GM19025 (cell line): ENCODE measurements around the gene FXYD4.
"Not testable (repeated sequence)": the region's sequence is repeated elsewhere in the genome, so short reads cannot be mapped to it uniquely, and the experiment has no call there.

ENCODE experiments used
- ATAC-seq: cut with Tn5 transposase; IDR thresholded peaks from one replicate; pipeline ENCODE4 v1.9.1; 2021; ENCODE audit warnings: mild to moderate bottlenecking, low read depth, moderate library complexity; ENCODE audit not compliant: unreplicated experiment

FXYD4 gene

DNA sequence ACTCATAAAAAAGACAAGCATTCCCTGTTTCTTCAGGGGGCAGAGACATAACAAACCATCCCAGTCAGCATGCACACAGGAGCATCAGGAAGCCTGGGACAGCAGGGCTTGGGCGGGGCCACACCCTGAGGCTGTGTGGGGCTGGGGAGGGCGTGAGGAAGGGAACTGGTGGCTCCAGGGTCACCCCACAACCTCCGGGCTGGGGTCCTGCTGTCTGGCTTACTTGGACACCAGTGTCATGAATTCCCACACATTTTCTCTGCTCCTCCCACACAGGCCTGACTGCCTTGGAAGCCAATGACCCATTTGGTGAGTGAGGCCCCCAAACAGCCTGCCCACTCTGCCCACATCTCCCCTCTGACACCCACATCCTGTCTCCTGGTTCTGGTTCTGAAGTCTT, 2.8 kb downstream of the FXYD4 start:
- ATAC-seq, result no peak

DNA sequence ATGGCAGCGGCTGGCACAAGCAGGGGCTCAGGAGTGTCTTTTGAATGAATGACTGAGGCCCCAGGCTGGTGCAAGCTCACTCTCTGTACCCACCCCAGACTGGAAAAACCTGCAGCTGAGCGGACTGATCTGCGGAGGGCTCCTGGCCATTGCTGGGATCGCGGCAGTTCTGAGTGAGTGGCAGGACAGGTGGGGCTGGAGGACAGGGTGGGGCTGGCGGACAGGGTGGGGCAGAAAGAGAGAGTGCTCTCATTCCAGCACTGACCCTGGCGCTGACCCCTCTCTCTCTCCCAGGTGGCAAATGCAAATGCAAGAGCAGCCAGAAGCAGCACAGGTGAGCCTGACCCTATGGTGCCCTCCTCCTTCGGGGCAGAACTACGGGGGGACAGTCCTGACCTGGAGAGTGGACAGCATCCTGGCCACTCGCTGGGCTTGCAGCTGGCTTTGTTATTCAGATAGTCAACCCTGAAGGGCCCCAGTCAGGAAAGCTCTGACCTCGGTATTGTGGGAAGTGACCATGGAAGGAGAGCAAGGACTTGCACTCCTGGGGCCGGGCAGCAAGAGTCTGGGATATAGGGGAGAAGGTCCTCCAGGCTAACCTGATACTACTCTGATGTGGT, 4.1 kb downstream of the FXYD4 start:
- ATAC-seq, result no peak

DNA sequence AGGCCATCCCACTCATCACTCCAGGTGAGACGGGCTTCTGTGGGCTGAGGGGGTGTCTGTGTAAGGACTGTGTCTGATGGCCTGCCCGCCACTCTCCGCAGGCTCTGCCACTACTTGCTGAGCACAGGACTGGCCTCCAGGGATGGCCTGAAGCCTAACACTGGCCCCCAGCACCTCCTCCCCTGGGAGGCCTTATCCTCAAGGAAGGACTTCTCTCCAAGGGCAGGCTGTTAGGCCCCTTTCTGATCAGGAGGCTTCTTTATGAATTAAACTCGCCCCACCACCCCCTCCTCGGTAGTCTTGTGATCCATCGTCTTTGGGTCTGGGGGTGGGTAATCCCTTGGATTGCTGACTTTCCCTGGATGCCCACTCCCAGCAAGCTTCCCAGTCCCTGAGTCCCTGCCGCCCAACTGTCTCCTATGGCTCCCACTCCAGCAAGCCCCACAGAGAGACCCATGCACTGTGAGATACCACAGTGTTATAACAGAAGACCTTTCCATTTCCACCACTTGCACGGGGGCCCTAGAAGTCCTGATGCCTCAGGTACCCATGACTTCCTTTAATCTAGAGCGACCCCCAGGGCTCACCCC, 4.7 kb downstream of the FXYD4 start:
- no peak for ATAC-seq

DNA sequence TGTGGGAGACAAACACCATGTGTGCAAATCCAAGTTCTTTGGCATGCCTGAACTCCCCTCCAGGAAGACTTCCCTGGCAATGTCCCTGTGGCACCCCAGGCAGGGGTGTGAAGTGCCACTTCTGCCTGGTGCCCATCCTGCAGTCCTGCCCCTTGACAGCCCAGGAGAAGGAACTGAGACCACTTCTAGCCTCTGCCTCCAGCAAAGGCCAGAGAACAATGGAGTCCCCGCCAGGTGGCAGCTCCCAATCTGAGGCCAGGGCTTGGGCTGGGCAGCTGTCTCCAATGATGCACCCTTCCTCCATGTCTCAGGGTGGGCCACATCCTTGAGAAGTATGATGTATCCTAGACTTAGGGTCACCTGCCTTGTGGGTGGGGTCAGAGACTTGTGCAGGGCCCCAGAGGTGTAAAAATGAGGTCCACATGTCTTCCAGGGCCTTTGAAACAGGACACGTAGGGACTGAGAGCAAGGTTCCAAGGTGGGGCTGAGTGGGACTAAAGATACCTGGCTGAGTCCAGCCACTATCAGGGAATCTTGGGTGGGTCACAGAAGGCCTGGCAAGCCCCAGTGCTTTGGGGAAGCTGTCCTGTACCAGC, 5.5 kb downstream of the FXYD4 start:
- ATAC-seq, result no peak

DNA sequence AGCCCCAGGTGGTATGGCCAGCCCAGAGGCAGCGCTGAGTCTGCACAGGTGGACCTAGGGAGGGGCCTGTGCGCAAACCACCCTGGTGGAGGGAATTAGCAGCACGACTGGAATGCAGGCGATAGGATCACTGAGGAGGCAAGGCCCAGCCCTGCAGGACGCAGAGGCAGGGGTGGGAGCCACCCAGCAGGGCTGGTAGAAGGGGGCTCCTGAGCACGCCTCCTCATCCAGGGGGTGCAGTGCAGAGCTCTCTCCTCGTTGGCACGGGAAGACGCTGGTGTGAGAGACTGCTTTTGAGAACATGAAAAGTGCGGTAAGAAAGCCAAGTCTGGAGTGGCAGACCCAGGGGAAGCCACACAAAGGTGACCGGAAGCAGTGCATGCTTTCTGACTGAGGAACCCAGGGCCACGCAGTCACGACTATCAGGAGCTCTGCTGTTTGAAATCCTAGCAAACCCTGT, 6.0 kb downstream of the FXYD4 start:
- ATAC-seq, result no peak

DNA sequence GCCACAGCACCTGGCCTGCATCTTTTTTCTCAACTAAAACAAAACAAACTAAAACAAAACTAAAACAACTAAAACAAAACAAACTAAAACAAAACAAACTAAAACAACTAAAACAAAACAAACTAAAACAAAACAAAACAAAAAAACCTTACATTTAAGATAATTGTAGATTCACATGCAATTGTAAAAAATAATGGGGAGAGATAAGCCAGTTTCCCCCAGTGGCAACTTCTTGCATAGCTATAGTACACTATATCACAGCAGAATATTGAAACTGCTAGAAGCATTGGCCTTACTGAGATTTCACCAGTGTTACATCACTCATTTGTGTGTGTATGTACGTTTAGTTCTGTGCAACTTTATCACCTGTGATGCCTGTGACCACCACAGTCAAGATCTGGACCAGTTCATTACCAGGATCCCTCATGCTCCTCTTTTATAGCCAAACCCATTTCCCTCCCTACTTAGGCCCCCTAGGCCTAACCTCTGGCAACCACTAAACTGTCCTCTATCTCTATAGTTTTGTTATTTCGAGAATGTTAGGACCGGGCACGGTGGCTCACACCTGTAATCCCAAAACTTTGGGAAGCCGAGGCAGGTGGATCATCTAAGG, 9.3 kb downstream of the FXYD4 start:
- no peak for ATAC-seq

DNA sequence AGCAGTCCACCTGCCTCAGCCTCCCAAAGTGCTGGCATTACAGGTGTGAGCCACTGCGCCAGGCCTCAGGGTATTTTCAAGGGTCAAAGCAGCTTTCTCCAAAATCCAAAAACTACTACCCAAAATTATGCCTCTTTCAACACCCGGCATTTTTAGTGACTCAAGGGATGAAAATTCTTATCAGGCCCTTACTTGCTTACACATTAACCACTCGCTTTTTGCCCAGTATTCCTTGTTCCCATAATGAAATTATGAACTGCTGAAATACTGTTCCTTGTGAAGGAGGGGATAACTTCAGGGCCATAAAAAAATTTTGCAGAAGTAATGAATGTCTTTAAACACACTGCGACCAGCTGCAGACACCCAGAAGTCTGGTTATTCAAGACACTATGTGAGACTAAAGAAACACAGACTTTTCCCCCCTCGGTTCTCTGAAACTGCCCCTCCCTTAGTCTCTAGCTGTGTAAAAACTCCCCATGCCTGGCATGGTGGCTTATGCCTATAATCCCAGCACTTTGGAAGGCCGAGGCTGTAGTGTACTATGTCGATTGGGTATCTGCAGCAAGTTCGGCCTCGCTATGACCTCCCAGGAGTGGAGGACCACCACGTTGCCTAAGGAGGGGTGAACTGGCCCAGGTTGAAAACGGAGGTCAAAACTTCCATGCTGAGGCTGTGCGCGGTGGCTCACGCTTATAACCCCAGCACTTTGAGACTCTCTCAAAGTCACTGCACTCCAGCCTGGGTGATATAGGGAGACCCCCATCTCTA, 12.0 kb downstream of the FXYD4 start:
- no peak for ATAC-seq

DNA sequence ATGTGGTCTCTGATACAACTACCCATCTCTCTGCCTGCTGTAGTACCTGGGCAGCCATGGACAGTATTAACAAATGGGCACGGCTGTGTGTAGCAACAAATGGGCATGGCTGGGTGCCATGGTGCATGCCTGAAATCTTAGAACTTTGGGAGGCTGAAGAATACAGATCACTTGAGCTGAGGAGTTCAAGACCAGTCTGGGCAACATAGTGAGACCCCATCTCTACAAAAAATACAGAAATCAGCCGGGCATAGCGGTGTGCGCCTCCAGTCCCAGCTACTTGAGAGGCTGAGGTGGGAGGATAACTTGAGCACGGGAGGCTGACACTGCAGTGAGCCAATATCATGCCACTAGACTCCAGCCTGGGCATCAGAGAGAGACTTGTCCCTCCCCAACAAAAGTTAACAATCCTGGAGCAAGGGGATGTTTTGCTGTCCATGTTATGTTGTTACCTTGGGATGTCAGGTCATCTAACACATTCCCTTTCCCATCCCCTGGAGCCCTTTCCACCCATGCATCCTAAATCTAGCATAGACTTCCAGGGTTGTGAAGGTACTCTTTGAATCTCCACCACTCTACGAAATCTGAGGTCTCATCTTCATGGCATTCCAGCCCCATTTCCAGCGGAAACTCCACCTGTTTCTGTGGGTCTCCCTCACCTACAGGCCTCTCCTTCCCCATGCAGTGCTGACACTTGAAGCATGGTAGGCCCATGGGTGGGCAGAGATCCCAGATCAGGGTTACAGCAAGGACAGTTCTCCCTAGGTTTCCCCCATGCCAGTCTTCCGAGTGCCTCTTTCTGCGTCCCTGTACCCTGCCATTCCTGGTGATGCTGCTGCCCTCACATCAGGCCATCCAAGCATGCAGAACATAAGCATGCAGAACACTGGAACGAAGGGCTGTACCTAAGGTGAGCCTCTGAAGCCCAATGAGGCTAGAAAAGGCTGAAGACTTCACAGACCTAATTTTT, 13.1 kb downstream of the FXYD4 start:
- ATAC-seq, result no peak

DNA sequence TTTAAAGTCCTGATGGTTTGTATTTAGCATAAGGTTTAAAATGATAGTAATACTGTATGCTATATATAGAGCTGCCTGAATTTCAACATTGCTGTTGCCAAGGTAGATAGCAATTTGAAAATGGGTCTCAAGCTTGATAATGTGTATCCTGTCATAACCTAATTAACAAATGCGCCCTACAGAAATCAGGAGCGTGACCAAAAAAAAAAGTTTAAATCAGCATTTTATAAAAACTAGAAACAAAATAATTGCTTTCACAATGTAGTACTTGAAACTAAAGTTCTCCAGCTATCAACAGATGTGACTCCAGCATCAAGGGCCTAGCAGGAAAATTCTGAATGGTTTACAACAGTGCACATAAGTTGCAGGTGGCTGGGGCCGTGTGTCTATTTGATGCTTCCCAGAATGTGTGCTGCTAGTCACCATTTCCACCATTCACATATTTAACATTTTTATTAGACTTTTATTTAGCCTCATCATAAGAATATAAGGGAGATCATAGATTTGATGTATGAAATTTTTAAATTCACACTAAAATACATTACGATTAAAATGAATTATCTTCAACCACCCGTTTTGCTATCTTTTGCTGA, 14.1 kb downstream of the FXYD4 start:
- ATAC-seq, result no peak

DNA sequence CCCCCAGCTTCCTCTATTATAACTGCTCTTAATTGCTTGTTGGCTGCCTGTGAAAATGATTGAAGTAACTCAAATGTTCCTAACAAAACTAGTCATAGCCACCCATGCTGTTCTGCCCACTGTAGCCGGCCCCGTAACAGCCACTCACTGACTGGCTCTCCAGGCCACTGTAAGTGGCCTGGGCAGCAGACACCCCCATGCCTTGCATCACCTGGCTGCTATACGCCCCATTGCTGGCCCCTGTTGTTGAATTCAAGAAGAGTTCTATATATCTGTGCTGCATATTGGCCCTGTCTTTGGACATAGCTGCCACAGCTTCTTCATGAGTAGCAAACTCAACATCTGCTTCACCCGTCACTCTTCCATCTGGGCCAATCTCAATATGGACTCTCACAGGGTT, 15.1 kb downstream of the FXYD4 start:
- no peak for ATAC-seq

DNA sequence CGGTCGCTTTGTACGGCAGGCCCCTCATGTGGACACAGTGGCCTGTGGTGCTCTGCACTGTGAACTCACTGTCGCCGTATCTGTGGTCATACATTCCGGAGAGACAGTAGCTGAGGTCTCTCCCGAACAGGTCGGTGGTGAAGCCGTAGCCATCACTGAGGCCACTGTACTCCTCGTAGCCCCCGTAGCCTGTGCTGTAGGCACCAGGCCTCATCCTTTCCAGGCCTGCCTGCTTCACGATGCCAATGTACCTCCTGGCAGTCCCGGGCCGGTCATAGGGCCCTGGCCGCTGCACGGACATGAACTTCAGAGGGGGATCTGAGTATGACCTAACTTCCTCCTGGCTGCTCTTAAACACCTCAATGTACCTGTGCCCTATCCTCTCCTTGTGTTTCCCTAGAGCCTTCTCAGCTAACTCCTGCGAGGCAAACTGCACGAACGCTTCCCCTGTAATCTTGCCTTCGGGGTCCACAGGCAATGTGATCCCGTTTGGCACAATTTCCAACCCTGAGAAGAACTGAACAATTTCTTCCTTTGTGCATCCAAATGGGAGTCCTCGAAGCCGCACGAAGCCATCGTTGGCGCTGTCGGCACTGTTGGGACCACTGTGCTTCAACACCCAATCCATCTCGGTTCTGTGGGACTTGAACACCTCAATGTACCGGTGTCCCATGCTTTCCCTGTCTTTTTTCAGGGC, 15.7 kb downstream of the FXYD4 start:
- no peak for ATAC-seq

DNA sequence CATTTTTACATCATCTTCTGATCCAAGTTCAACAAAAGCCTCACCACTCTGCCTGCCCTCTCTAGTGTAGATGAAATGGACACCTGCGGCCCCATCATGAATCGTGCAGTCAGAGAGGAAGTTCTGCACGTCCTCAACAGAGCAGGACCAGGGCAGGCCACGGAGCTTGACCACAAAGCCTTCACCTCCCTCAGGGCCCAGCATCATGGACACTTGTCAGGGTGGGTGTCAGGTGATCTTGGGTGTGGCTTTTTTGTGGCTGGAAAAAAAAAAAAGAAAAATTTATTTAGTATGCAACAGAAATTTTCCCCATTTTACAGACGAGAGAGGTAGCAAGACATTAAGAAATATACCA, 16.2 kb downstream of the FXYD4 start:
- no peak for ATAC-seq

DNA sequence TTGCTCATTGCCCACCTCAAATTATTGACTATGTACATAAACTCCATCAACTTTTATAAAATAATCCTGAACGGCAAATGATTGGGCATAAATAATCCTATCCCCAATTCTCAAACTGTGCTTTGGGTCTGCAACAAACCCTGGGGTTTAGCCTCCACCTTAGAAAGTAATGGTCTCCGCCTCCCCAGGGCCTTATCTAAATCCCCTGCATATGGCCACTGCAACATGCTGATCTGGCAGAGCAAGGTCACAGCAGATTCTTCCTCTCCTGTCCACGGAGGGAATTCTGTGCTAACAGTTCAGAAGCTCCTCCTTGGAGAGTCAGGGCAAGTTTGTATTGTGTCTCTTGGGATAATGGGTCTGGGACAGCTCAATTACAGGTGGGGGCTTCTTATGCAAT, 18.4 kb downstream of the FXYD4 start:
- no peak for ATAC-seq

DNA sequence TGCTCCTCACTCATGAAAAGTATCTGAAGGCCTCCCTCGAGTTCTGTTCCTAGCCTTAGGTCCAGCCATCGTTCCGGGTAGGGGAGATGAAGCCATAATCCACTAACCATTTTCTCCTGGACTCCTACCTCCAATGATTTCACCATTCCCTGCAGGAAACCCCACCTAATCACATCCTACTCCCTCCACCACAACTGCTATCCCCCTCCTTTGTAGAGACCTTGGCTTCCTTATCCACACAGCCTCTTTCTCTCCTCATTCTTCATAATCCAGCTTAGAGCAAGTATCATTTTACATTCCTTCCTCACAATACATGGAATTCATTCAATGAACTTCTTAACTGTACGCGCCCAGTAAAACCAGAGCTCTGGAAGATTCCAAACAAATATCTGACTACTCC, 18.9 kb downstream of the FXYD4 start:
- no peak for ATAC-seq

DNA sequence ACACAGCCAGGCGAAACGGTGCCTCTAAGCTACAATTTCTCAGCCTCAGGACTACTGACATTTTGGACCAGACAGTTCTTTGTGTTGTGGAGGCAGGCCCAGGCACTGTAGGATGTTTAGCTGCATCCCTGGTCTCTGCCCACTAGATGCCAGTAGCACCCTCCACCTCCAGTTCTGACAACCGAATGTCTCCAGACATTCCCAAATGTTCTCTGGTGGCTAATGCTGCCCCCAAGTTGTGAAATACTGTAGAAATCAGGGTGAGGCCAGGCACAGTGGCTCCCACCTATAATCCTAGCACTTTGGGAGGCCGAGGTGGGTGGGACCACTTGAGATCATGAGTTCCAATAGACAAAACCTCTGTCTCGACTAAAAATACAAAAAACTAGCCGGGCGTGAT, 19.3 kb downstream of the FXYD4 start:
- ATAC-seq, result no peak

DNA sequence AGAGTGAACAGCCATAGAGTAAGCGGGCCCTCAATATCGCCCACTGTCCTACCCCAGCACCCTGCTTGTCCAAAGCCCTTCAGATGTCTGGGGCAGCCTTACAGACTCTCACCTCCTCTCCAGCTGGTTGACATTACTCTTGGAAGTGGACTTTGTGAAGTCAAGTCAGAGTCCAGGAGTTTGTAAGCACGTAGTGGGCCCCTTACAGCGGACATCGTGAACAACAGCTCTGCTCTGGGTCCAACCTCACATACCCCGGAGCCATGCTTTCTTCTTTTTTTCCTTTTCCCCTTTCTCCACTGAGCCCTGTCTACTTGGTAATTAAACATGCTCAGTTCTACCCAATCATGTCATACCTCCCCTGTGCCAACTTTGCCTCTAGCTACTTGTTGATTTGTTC, 20.1 kb downstream of the FXYD4 start:
- ATAC-seq, result no peak

DNA sequence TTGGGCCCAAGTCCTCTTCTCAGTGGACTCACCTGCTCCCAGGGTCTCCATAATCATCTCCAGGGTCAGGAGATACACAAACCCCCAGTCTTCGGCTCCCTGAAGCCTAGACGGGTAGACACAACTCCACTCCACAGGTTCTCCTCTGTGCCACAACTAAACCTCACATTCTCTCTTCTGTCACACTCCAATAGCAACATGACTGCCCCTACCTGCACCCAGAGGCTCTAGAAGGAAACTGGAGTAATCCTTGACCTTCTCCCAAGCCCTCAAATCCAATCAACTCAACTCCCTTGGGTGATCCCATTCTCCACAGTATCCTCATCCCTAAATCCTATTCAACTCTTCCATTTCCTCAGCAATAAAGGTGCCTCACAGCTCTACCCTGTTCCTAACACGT, 21.3 kb downstream of the FXYD4 start:
- ATAC-seq, result no peak

DNA sequence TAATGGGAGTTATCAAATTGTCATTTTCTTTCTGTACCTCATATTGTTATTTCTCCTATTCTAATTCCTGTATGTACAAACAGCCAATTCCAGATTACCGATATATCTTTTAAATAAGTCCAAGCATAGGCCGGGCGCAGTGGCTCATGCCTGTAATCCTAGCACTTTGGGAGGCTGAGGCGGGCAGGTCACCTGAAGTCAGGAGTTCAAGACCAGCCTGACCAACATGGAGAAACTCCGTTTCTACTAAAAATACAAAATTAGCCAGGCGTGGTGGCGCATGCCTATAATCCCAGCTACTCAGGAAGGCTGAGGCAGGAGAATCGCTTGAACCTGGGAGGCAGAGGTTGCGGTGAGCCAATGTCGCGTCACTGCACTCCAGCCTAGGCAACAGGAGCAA, 21.8 kb downstream of the FXYD4 start:
- ATAC-seq, result not testable (repeated sequence)
